Measurements from ENCODE around the gene PTPRD.

- TF ChIP-seq CTCF (IDR thresholded peaks at IDR 0.05) (no peak), POLR2A (IDR thresholded peaks at IDR 0.05) (no peak), EP300 (IDR thresholded peaks at IDR 0.05) (no peak)
Observed at GRCh38 chr9:9620736-9621135, 992.1 kb downstream of the PTPRD start.

Data from ovary (tissue), 3 donors.